Mesenchymal stem cell (in vitro differentiated cells and primary cell): ENCODE data around the gene BCKDHB.
A peak's percentile ranks its signal among the peaks of the same experiment; 100 is the strongest.

Source experiments
- DNase-seq: peaks from one replicate; pipeline ENCODE4 v3.0.0-alpha.2; 2013
- H2AFZ ChIP-seq: one replicate; pipeline ENCODE4 v1.6.1; 2013; ENCODE audit warnings: low read depth, mild to moderate bottlenecking, control low read depth, inconsistent platforms, low read length, moderate library complexity
- H2AK5ac ChIP-seq: 2 replicates; pipeline ENCODE4 v1.6.1; 2013; ENCODE audit warnings: low read length, moderate library complexity, mild to moderate bottlenecking, inconsistent platforms; ENCODE audit not compliant: severe bottlenecking
- H2BK120ac ChIP-seq: one replicate; pipeline ENCODE4 v1.6.1; 2013; ENCODE audit warnings: low read depth, mild to moderate bottlenecking, inconsistent platforms, low read length, moderate library complexity
- H2BK12ac ChIP-seq, 2 experiments: one replicate each; pipeline ENCODE4 v1.6.1; 2013; ENCODE audit warnings: inconsistent platforms in 2 of 2, low read length in 2 of 2, mild to moderate bottlenecking in 2 of 2, moderate library complexity in 2 of 2, control low read depth in 1 of 2
- H2BK15ac ChIP-seq: one replicate; pipeline ENCODE4 v1.6.1; 2013; ENCODE audit warnings: mild to moderate bottlenecking, low read depth, inconsistent platforms; ENCODE audit not compliant: poor library complexity, severe bottlenecking
- H2BK5ac ChIP-seq: 2 replicates; pipeline ENCODE4 v1.6.1; 2013; ENCODE audit warnings: low read depth, mild to moderate bottlenecking, low read length, control low read depth, inconsistent platforms; ENCODE audit not compliant: poor library complexity, severe bottlenecking
- H3K14ac ChIP-seq, 2 experiments: one replicate each; pipeline ENCODE4 v1.6.1; 2013; ENCODE audit warnings: inconsistent platforms in 2 of 2, low read length in 2 of 2, control low read depth in 1 of 2, mild to moderate bottlenecking in 1 of 2, moderate library complexity in 1 of 2
- H3K18ac ChIP-seq, 2 experiments: one replicate each; pipeline ENCODE4 v1.6.1; 2013; ENCODE audit warnings: inconsistent platforms in 2 of 2, low read length in 2 of 2, control low read depth in 1 of 2, low read depth in 1 of 2, mild to moderate bottlenecking in 1 of 2
- H3K23ac ChIP-seq, 2 experiments: one replicate each; pipeline ENCODE4 v1.6.1; 2013; ENCODE audit warnings: inconsistent platforms in 2 of 2, low read length in 2 of 2, mild to moderate bottlenecking in 2 of 2, moderate library complexity in 2 of 2, control low read depth in 1 of 2
- H3K27ac ChIP-seq: 2 replicates; pipeline ENCODE4 v1.5.1; 2013; ENCODE audit warnings: mild to moderate bottlenecking, moderate library complexity, low read length, control low read depth, inconsistent platforms; ENCODE audit not compliant: poor library complexity, severe bottlenecking
- H3K27me3 ChIP-seq, 2 experiments: 2 replicates each; pipeline versions ENCODE4 v1.6.1 to v1.7.0; 2013; ENCODE audit warnings: low read length in 2 of 2, mild to moderate bottlenecking in 2 of 2, moderate library complexity in 2 of 2, control low read depth in 1 of 2, inconsistent platforms in 1 of 2; ENCODE audit not compliant: control insufficient read depth in 1 of 2, insufficient read depth in 1 of 2
- H3K36me3 ChIP-seq, 2 experiments: 2 replicates each; pipeline versions ENCODE4 v1.6.1 to v1.7.0; 2013; ENCODE audit warnings: low read length in 2 of 2, control low read depth in 1 of 2, inconsistent platforms in 1 of 2, low read depth in 1 of 2, mild to moderate bottlenecking in 1 of 2; ENCODE audit not compliant: insufficient read depth in 2 of 2, control insufficient read depth in 1 of 2
- H3K4ac ChIP-seq, 2 experiments: one replicate each; pipeline ENCODE4 v1.6.1; 2013; ENCODE audit warnings: inconsistent platforms in 2 of 2, low read length in 2 of 2, mild to moderate bottlenecking in 2 of 2, moderate library complexity in 2 of 2, control low read depth in 1 of 2, low read depth in 1 of 2
- H3K4me1 ChIP-seq: 2 replicates; pipeline ENCODE4 v1.6.1; 2013; ENCODE audit warnings: low read depth, low read length, control low read depth; ENCODE audit not compliant: control insufficient read depth, insufficient read depth
- H3K4me2 ChIP-seq: 2 replicates; pipeline ENCODE4 v1.6.1; 2013; ENCODE audit warnings: low read length, mild to moderate bottlenecking, inconsistent platforms; ENCODE audit not compliant: poor library complexity, severe bottlenecking
- H3K4me3 ChIP-seq, 2 experiments: 2 replicates each; pipeline versions ENCODE4 v1.5.1 to v1.7.0; 2013; ENCODE audit warnings: low read length in 2 of 2, mild to moderate bottlenecking in 2 of 2, control low read depth in 1 of 2, low read depth in 1 of 2; ENCODE audit not compliant: insufficient read depth in 1 of 2
- H3K79me1 ChIP-seq: replicated peaks from 2 replicates; pipeline ENCODE4 v1.6.1; 2013; ENCODE audit warnings: mild to moderate bottlenecking, control low read depth, low read length, inconsistent platforms; ENCODE audit not compliant: poor library complexity, severe bottlenecking
- H3K9ac ChIP-seq: 2 replicates; pipeline ENCODE4 v1.7.0; 2013; ENCODE audit warnings: mild to moderate bottlenecking, low read length, moderate library complexity
- H3K9me3 ChIP-seq: 2 replicates; pipeline ENCODE4 v1.7.0; 2013; ENCODE audit warnings: mild to moderate bottlenecking, low read length; ENCODE audit not compliant: control insufficient read depth
- H4K8ac ChIP-seq: one replicate; pipeline ENCODE4 v1.6.1; 2013; ENCODE audit warnings: inconsistent platforms, mild to moderate bottlenecking, low read length, moderate library complexity
- H4K91ac ChIP-seq: one replicate; pipeline ENCODE4 v1.6.1; 2013; ENCODE audit warnings: mild to moderate bottlenecking, low read length, inconsistent platforms
- WGBS: methylation state at CpG from one replicate; pipeline ENCODE4 v1.1.7; 2013; ENCODE audit warnings: mixed read lengths; 5-methylcytosine and 5-hydroxymethylcytosine counted together

Gene BCKDHB

DNA sequence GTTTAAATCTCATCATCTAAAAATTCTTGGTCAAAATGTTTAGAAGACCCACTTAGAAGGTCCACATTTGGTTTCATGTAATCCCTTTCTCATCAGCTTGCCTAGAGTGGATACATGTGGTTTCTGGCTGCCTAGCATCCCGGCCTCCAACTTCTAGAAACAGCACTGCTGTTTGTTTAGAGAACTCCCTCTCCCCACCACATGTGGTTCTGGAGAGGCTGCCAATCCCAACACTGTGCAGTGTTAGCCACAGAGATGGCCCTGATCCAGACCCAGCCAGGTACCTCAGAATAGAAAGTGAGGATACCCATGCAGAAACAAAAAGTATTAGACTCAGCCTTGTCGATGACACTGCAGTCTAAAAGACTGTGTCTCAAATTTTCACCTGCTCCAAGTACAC is 241.8 kb downstream of the BCKDHB start:
- DNase-seq = no peak
- Histone ChIP-seq H3K23ac (no peak overlapping the region), H3K9me3 (no peaks in the 10 kb centered on the region), H3K79me1 (no peaks in the 10 kb centered on the region), H3K14ac (no peak overlapping the region), H2BK120ac (no peak overlapping the region), H3K36me3 (no peaks in the 10 kb centered on the region), H4K91ac (no peak overlapping the region), H2AFZ (no peak overlapping the region), H2BK12ac (no peak overlapping the region), H3K18ac (no peak overlapping the region), H4K8ac (no peak overlapping the region), H3K27me3 (no peaks in the 10 kb centered on the region), H3K4ac (no peak overlapping the region), H3K4me2 (no peak overlapping the region), H3K9ac (no peak overlapping the region), H2BK5ac (no peak overlapping the region), H2AK5ac (no peak overlapping the region), H3K4me1 (no peaks in the 10 kb centered on the region), H3K27ac (no peak overlapping the region), H3K4me3 (no peak overlapping the region), H2BK15ac (no peak overlapping the region)
- WGBS = 78% methylated on average over 2 of the region's 2 CpGs

- Histone ChIP-seq H4K91ac (no peak overlapping the region), H3K4me3 (no peak overlapping the region), H3K4me1 (no peaks in the 10 kb centered on the region), H3K18ac (no peak overlapping the region), H3K27me3 (no peaks in the 10 kb centered on the region), H3K4me2 (no peak overlapping the region), H2BK120ac (no peak overlapping the region), H4K8ac (no peak overlapping the region), H3K23ac (no peak overlapping the region), H3K14ac (no peak overlapping the region), H2AFZ (no peak overlapping the region), H3K36me3 (peaks cover 0 to 3% of the 10 kb centered on the region in 2 experiments), H3K9me3 (no peaks in the 10 kb centered on the region), H2AK5ac (no peak overlapping the region), H2BK12ac (no peak overlapping the region), H2BK15ac (no peak overlapping the region), H3K9ac (no peak overlapping the region), H2BK5ac (no peak overlapping the region), H3K4ac (no peak overlapping the region), H3K79me1 (no peaks in the 10 kb centered on the region), H3K27ac (no peak overlapping the region)
- WGBS = 100% methylated on average over 1 of the region's 1 CpG
- DNase-seq = no peak
Measured at GRCh38 chr6:80356000-80356399, 249.5 kb downstream of the BCKDHB start.

- Histone ChIP-seq H2BK12ac (no peak overlapping the region), H2BK120ac (no peak overlapping the region), H3K27ac (no peak overlapping the region), H3K4me1 (no peaks in the 10 kb centered on the region), H4K91ac (no peak overlapping the region), H3K4ac (no peak overlapping the region), H3K79me1 (no peaks in the 10 kb centered on the region), H3K9ac (no peak overlapping the region), H3K23ac (no peak overlapping the region), H3K9me3 (no peaks in the 10 kb centered on the region), H2AFZ (no peak overlapping the region), H3K14ac (no peak overlapping the region), H2BK5ac (no peak overlapping the region), H3K4me2 (no peak overlapping the region), H3K27me3 (no peaks in the 10 kb centered on the region), H3K4me3 (no peak overlapping the region), H3K36me3 (peaks cover 0 to 3% of the 10 kb centered on the region in 2 experiments), H3K18ac (no peak overlapping the region), H4K8ac (no peak overlapping the region), H2AK5ac (no peak overlapping the region), H2BK15ac (no peak overlapping the region)
- no peak for DNase-seq
- no CpG with 5 or more reads among the region's 2 CpGs for WGBS
Measured at GRCh38 chr6:80356545-80356944, 250.1 kb downstream of the BCKDHB start.

GRCh38 chr6:80357081-80357480 is 250.6 kb downstream of the BCKDHB start:
- Histone ChIP-seq H2BK15ac (no peak overlapping the region), H3K9ac (no peak overlapping the region), H4K8ac (peak overlapping the region; percentile 23), H2BK120ac (no peak overlapping the region), H2AK5ac (no peak overlapping the region), H3K27ac (no peak overlapping the region), H4K91ac (no peak overlapping the region), H3K14ac (peak overlapping the region in 1 of 2 experiments; percentile 11), H2AFZ (no peak overlapping the region), H3K4me1 (no peaks in the 10 kb centered on the region), H3K23ac (no peak overlapping the region), H2BK12ac (no peak overlapping the region), H2BK5ac (no peak overlapping the region), H3K9me3 (no peaks in the 10 kb centered on the region), H3K4ac (no peak overlapping the region), H3K36me3 (peaks cover 0 to 3% of the 10 kb centered on the region in 2 experiments), H3K4me3 (no peak overlapping the region), H3K79me1 (no peaks in the 10 kb centered on the region), H3K4me2 (no peak overlapping the region), H3K27me3 (no peaks in the 10 kb centered on the region), H3K18ac (no peak overlapping the region)
- WGBS = 93% methylated on average over 2 of the region's 2 CpGs
- DNase-seq = no peak
